ENCODE data around the gene ASIC2. TPM values are rescaled to one million over a fixed set of nuclear protein-coding genes. Genes with fewer than 3 reads are reported as not detected.

ASIC2 gene
- total and polyA plus RNA-seq, 2 donors (not counting 3 experiments of a cell fraction or from before 2014, with no cell fraction given) = not detected

DNA sequence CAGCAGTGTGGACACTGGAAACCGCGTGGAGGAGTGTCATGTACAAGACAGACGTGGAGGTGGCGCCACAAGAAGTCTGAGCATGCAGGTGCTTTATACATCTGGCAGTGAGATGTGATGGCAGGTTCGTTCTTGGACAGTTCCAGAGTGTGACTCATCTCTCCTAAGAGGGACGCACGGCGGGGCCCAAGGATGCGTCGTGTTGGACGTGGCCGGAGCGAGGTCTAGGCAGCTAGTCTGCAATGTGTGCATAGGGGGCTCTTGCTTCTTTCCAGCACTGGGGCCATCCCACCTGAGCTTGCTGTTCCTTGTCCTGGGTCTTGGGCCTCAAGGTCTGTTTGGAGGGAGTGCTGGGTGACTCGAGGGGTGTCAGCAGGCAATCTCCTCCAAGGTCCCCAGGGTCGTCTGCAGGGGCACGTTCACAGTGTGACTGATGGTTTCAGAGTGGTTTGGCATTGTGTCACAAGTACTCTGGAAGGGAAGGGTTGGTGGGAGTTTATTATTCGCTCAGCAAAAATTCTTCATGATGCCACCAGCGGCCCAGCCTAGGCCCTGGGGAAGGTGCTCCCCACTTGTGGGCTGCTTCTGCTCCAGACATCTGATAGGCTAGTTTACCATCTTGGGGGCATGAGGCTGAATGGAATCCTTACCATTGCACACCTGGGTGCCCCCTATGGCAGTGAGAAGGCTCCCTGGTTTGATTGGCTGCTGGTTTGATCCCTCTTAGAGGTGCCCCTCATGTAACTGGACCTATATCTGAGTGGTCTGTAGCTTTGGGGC lies 279.3 kb downstream of the ASIC2 start:
- dilution Hi-C loops (cut with MboI; ENCODE audit: extremely low pct_ligation_motif_present, low sequenced_read_pairs) (no loop called here), intact Hi-C loops (cut with micrococcal nuclease) (no loop called here)
- no peaks in the 10 kb centered on the region for H3K36me3 ChIP-seq (ENCODE audit: control insufficient read depth in 2 of 2, extremely low read depth in 1 of 2, insufficient read depth in 2 of 2, low read length in 2 of 2)
- no peaks in the 10 kb centered on the region for H3K79me2 ChIP-seq (ENCODE audit: control insufficient read depth, insufficient read depth, low read length)
- POLR2A ChIA-PET = no interaction called here
- H3K9ac ChIP-seq (replicated peaks; ENCODE audit: extremely low read depth, insufficient read depth, low read length) = no peak overlapping the region
- no peak for DNase-seq (ENCODE audit: low read depth, low spot score)
- no TSS peak for BruUV-seq (replicated peaks)
- H4K20me1 ChIP-seq (replicated peaks; ENCODE audit: control insufficient read depth, extremely low read depth, insufficient read depth, low read length) = no peaks in the 10 kb centered on the region
- CTCF ChIA-PET = interaction anchor here (1.1 kb wide), 1 partner anchor 16 kb away, joined by 3 read pairs; no protein-coding TSS in a partner anchor
- H3K9me3 ChIP-seq (replicated peaks; ENCODE audit: control insufficient read depth, insufficient read depth, low read length) = no peaks in the 10 kb centered on the region
- H2AFZ ChIP-seq (ENCODE audit: low read depth, low read length) = no peak overlapping the region
- H3K4me3 ChIP-seq (replicated peaks in 1 of 3; ENCODE audit: insufficient read depth in 1 of 3, low read depth in 1 of 3, low read length in 3 of 3) = no peak overlapping the region
- H3K27me3 ChIP-seq (ENCODE audit: control insufficient read depth in 2 of 2, insufficient read depth in 2 of 2, low read length in 2 of 2) = no peaks in the 10 kb centered on the region
- no peaks in the 10 kb centered on the region for H3K4me1 ChIP-seq (ENCODE audit: control insufficient read depth, extremely low read depth, insufficient read depth, low read length)
- H3K27ac ChIP-seq (ENCODE audit: insufficient read depth, low read depth, low read length) = no peak overlapping the region
- no peaks in the 10 kb centered on the region for H3K9me1 ChIP-seq (replicated peaks; ENCODE audit: control insufficient read depth, extremely low read depth, insufficient read depth, low read length)
- TF ChIP-seq GATA2 (IDR thresholded peaks at IDR 0.05; ENCODE audit: insufficient read depth, insufficient read length, low read depth, low read length) (no peak), POLR2A (IDR thresholded peaks at IDR 0.05; ENCODE audit: low read depth, low read length) (no peak), POLR2AphosphoS5 (IDR thresholded peaks at IDR 0.05; ENCODE audit: insufficient read depth, low read depth, low read length) (no peak), FOS (IDR thresholded peaks at IDR 0.05; ENCODE audit: borderline replicate concordance, insufficient read depth, low read length) (no peak), EZH2 (IDR thresholded peaks at IDR 0.05; ENCODE audit: borderline replicate concordance, low read depth, low read length, severe bottlenecking) (no peak), MYC (IDR thresholded peaks at IDR 0.05; ENCODE audit: low read depth, low read length) (no peak), JUN (IDR thresholded peaks at IDR 0.05; ENCODE audit: borderline replicate concordance, insufficient read depth, insufficient read length, low read depth) (no peak)
- TF ChIP-seq, protein P1, sequence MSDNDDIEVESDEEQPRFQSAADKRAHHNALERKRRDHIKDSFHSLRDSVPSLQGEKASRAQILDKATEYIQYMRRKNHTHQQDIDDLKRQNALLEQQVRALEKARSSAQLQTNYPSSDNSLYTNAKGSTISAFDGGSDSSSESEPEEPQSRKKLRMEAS (IDR thresholded peaks at IDR 0.05; ENCODE audit: insufficient read depth, insufficient read length) = no peak
- TF ChIP-seq, protein P2, sequence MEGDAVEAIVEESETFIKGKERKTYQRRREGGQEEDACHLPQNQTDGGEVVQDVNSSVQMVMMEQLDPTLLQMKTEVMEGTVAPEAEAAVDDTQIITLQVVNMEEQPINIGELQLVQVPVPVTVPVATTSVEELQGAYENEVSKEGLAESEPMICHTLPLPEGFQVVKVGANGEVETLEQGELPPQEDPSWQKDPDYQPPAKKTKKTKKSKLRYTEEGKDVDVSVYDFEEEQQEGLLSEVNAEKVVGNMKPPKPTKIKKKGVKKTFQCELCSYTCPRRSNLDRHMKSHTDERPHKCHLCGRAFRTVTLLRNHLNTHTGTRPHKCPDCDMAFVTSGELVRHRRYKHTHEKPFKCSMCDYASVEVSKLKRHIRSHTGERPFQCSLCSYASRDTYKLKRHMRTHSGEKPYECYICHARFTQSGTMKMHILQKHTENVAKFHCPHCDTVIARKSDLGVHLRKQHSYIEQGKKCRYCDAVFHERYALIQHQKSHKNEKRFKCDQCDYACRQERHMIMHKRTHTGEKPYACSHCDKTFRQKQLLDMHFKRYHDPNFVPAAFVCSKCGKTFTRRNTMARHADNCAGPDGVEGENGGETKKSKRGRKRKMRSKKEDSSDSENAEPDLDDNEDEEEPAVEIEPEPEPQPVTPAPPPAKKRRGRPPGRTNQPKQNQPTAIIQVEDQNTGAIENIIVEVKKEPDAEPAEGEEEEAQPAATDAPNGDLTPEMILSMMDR (IDR thresholded peaks at IDR 0.05; ENCODE audit: extremely low read depth in 1 of 2, insufficient read depth in 1 of 2, low read depth in 1 of 2, low read length in 2 of 2) = no peak
- no peak overlapping the region for H3K4me2 ChIP-seq (ENCODE audit: insufficient read depth, low read length)
- FAIRE-seq = no peak

Data from endothelial cell of umbilical vein (primary cell).